Activated CD8-positive, alpha-beta memory T cell treated with anti-CD3 and anti-CD28 coated beads for 48 hours (primary cell): Measurements from ENCODE around the gene CHIA.
"Not testable (repeated sequence)": the region's sequence is repeated elsewhere in the genome, so short reads cannot be mapped to it uniquely, and the experiment has no call there.

Experiments
- DNase-seq, 3 experiments: peaks; one replicate each; pipeline ENCODE4 v3.0.0-alpha.2; 2020; ENCODE audit warnings: low read depth in 2 of 3, low spot score in 2 of 3

The CHIA gene

DNA sequence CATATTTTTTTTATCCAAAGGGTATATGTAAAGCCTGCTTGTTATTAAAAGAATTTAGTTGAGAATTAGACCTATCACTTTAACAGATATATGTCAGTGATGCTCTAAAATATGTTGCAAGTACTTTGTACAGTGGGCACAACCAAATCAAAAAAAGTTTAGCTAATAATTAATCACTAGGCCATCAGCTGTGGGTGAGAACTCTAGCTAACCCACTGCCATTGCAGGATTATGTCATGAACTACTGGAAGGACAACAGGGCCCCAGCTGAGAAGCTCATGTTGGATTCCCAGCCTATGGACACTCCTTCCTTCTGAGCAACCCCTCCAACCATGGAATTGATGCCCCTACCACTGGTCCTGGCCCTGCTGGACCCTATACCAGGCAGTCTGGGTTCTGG lies 6.8 kb upstream of the CHIA start:
- no peak for DNase-seq

DNA sequence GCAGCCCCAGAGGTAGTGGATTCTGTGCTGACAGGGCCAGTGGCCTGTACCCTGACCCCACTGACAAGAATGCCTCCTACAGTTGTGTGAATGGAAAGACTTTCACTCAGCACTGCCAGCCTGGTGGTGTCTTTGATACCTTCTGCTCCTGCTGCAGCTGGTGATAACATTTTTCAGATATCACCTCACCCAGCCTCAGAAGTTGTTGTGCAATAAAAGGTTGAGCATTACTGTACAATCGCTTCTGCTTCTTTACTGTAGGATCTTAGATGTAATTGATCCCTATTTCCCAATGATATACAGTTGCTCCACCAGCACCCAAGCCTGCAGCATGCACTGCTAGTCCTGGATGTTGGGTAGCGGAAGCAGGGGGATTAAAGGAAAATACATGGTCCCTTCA lies 4.8 kb upstream of the CHIA start:
- DNase-seq = no peak

DNA sequence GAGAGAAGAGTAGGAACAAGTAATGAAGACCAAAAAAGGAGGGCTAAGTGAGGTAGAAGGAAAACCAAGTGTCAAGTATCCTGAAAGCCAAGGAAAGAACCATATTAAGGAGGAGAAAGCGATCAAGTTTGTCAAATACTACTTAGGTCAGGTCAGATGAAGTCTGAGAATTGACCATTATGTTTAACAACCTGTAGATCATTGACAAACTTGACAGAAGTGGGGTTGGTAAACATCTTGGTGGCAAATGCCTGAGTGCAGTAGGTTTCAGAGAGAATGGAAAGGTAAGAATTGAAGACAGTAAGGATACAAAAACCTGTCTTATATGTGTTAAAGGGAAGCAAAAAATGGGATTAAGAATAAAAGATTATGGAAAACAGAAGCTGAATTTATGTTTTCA lies 3.7 kb upstream of the CHIA start:
- DNase-seq = no peak

DNA sequence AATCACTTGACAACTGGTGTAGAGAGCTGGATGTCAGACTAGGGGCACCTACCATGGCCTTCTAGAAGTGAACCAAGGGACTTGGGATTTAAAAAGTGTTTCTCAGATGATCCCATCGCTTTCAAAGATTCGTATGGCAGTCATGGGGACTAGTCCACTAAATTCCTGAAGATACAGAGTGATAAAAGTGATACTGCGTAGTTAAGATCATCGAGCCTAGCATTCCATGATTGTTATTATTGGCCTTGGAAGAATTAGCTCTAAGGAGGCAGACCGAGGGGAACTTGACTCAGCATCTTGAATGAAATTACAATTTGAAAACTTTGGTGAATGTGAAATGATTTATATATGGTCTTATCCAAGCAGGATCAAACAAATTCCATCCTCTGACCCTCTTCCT lies 1.3 kb upstream of the CHIA start:
- DNase-seq = no peak

DNA sequence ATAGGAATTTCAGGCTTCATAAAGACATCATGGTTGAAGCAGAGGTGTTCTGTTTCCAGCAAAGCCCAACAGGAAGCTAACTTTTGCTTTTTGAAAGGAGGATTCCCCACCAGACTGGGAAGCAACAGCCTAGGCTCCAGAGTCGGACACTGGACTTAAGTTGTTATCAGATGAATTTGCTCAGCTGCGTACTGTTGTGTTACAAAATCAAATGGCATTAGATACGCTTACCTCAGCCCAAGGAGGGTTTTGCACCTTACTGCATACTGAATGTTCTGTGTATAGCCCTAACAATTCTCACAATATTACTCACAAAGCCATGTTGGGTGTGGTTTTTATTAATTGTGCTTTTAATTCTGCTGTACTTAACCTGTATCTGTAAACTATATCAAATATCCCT lies 547 bp upstream of the CHIA start:
- no peak for DNase-seq

DNA sequence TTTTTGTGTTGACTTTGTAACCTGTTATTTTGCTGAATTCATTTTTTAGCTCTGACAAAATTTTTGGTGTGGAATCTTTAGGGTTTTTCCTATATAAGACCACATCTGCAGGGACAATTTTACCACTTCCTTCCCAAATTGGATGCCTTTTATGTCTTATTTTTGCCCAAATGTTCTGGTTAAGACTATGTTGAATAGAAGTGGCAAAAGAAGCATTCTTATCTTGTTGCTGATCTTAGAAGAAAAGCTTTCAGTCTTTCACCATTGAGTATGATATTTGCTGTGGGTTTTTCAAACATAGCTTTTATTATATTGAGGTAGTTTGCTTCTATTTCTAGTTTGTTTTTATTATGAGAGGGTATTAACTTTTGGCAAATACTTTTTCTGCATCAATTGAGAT lies 3.7 kb downstream of the CHIA start:
- no peak for DNase-seq

DNA sequence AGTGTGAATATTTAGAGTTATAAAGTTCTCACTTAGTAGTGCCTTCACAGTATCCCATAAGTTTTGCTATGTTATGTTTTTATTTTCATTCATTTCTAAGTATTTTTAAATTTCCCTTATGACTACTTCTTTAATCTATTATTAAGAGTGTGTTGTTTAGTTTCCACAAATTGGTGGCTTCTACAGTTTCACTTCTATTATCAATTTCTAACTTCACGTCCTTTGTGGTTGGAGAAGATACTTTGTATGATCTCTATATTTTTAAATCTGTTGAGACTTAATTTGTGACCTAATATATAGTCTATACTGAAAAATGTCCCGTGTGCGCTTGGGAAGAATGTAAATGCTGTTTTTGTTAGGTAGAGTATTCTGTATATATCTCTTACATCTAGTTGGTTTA lies 11.7 kb downstream of the CHIA start:
- DNase-seq = no peak

DNA sequence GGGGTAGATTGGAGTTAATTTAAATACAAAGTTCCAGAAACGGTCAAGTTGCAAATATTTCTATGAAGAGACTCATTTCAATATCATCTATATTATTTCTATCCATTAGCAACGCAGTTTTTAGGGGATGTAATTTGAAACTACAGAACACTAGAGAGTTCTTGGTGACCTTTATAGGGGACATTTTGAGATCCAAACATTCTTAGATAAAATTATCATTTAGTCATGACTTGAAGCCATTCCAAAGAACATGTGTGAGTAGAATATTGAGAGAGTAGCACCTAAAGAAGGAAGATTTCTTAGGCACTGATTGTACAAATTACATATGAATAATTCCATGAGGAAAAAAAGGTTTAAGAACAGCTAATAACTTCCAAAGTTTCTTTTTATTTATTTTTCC lies 19.0 kb downstream of the CHIA start:
- no peak for DNase-seq

DNA sequence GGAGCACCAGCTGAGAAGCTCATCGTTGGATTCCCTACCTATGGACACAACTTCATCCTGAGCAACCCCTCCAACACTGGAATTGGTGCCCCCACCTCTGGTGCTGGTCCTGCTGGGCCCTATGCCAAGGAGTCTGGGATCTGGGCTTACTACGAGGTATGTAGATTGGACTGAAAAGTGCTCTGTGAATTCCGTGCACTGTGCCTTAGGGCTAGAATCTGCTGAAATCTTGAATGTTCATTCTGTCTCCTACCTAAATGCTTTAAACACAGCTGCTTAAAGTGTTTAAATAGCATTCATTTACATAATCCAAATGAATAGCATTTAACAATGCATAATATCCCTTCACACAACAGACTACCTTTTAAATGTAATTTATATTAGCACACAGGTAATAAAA lies 27.9 kb downstream of the CHIA start:
- DNase-seq = no peak

DNA sequence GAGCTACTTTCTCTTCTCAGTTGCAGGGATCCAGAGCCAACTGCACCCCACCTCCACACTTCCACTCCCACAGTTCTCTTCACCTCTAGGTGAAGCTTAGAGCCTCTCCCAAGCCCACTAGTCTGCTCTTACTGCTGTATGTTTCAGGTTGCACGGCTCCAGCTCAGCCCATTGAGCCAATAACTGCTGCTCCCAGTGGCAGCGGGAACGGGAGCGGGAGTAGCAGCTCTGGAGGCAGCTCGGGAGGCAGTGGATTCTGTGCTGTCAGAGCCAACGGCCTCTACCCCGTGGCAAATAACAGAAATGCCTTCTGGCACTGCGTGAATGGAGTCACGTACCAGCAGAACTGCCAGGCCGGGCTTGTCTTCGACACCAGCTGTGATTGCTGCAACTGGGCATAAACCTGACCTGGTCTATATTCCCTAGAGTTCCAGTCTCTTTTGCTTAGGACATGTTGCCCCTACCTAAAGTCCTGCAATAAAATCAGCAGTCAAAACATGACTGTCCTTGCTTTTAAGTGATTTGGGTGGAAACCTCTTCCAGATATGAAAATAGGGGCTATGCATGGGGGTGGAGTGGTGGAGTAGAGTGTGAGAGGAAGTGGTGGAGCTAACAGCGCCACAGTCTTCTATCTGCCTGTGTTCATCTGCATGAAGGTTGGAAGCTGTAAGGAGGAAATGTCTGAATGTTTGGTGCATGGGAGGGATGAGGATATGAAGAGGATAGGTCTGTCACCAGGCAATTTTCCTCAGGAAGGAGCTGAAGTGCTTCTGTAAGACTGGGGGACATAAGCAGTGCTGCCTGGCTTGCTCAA lies 29.6 kb downstream of the CHIA start:
- no peak for DNase-seq

DNA sequence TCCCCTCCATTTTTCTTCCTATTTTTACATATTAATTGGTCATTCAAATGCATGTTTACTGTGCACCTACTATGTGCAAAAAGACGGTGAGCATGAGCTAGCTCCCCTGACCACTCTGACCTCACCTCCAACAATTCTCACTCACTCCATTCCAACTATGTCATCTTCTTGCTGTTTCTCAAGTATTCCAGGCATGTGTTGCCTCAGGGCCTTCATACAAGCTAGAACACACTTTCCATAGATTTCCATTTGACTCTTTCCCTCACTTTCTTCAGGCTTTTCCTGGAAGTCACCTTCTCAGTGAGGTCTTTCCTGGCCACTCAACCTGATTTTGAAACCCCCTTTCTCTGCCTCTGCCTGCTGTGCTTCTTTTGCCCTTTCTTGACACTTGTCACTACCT lies 32.6 kb downstream of the CHIA start:
- no peak for DNase-seq

DNA sequence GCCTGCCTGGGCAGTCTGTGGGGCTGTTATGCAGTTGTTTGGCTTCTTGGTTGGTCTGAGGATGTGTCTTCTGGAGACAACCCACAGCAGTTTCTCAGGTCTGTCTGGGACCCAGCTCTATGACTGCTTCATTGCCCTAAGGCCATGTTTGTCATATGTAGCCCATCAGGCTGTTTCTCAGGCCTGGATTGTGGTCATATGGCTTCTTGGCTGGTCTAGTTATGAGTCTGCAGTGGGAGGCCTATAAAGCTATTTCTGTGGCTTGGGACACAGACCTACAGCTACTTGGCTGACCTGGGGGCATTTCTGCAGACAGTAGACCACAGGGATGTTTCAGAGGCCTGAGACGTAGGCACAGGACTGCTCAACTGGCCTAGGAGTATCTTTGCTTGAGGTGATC lies 41.5 kb downstream of the CHIA start:
- no peak for DNase-seq

DNA sequence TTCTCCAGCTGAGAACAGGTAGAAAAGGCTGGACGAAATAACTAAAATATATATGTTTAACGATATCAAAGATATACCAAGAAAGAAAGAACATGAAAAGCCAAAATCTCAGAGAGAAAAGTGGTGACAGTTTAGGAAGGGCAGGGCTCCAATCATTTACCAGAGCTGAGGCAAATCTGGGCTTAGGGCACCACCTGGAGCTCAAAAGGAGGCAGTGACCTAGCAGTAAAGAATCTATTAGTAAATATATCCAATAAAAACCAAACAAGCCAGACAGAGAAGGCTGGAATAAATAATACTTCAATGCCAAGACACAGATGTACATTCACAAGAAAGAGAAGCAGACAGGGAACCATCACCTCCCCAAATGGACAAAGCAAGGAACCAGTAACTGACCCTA lies 43.5 kb downstream of the CHIA start:
- no peak for DNase-seq

DNA sequence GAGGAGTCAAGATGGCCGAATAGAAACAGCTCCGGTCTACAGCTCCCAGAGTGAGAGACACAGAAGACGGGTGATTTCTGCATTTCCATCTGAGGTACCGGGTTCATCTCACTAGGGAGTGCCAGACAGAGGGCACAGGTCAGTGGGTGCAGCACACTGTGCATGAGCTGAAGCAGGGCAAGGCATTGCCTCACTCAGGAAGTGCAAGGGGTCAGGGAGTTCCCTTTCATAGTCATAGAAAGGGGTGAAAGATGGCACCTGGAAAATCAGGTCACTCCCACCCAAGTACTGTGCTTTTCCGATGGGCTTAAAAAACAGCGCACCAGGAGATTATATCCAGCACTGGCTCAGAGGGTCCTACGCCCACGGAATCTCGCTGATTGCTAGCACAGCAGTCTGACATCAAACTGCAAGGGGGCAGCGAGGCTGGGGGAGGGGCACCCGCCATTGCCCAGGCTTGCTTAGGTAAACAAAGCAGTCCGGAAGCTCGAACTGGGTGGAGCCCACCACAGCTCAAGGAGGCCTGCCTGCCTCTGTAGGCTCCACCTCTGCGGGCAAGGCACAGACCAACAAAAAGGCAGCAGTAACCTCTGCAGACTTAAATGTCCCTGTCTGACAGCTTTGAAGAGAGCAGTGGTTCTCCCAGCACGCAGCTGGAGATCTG lies 44.7 kb downstream of the CHIA start:
- DNase-seq = not testable (repeated sequence)

DNA sequence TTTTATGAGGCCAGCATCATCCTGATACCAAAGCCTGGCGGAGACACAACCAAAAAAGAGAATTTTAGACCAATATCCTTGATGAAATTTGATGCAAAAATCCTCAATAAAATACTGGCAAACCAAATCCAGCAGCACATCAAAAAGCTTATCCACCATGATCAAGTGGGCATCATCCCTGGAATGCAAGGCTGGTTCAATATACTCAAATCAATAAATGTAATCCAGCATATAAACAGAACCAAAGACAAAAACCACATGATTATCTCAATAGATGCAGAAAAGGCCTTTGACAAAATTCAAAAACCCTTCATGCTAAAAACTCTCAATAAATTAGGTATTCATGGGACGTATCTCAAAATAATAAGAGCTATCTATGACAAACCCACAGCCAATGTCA lies 48.2 kb downstream of the CHIA start:
- not testable (repeated sequence) for DNase-seq

DNA sequence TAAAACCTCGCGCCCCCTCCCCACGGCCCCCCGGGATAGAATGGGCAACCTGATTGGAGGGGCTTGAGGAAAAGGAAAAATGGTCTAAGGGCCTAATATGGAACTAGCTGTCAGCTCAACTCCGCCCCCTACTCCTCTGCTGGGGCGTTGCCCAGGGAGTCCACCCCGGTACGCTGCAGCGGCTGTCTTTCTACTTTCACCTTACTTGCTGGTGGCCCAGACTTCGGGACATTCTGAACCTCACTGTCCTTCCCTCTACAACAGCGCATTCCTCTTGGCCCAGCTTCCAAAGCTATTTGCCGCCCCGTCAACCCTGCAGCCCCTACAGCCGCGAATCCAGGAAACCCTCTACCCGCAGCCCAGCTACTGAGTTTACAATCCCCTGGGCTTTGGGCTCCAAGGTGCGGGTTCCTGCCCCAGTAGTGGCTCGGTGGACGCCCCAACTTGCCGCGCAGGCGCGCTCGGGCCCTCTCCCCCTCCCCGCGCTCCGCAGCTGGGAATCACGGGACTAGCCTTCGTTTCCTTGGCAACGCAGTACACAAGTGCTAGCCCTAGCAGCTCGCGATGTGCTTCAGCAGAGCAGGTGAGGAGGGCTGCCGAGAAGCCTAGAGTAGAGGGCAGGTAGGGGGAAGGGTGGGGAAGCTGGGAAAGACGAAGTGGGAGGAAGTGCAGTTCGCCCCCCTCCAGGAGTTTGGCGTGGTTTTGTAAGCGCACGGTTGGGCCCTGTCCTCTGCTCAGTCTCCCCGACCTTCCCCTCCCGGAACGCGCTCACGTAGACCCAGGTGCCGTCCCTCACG lies 55.6 kb downstream of the CHIA start:
- DNase-seq = peak; percentile 39 to 52 (median 49)

DNA sequence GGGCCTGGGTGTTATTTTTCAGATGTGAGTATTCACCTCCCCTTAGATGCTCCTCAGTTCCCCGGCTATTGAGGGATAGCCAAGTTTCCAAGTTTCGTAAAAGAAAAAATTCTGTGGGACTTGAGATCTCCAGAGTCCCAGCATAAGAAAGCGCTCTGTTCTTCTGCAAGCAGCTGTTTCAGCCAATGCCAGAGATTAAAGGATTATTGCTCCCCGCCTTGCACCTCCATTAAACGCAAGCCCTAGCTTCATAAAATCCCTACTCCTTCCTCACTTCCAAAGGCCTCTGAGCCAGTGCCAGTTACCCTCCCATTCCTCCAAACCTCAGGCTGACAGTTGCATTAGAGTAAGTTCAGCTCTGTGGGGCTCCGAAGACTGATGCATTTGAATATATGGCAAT lies 56.4 kb downstream of the CHIA start:
- no peak for DNase-seq

DNA sequence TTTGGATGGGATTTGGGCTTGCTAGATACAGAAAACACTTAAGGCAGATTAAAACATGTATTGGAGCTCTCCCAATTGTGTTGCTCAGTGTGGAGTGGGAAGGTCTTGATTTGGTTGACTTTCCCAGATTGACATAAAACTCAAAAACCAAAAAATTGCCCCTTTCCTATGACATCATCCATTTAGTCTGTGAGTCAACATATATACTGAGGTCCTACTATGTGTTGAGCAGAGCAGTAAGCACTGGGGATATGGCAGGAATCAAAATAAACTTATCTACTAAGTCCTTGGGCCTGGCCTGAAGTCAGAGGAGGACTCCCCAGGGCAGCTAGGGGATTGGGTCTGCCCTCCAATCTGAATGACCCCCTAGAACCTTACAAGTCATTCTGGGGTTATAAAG lies 61.0 kb downstream of the CHIA start:
- no peak for DNase-seq

DNA sequence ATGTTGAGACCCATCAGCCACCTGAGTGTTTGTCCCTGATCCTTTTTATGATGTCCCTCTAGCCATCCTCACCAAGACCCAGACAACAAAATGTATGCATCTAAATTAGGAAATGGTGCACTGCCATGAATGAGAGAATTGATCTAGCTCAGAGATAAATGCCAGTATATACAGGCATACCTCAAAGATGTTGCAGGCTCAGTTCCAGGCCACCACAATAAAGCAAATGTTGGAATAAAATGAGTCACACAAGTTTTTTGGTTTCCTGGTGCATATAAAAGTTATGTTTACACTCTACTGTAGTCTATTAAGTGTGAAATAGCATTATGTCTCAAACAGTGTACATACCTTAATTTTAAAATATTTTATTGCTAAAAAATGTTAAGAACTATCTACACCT lies 63.9 kb downstream of the CHIA start:
- DNase-seq = no peak

DNA sequence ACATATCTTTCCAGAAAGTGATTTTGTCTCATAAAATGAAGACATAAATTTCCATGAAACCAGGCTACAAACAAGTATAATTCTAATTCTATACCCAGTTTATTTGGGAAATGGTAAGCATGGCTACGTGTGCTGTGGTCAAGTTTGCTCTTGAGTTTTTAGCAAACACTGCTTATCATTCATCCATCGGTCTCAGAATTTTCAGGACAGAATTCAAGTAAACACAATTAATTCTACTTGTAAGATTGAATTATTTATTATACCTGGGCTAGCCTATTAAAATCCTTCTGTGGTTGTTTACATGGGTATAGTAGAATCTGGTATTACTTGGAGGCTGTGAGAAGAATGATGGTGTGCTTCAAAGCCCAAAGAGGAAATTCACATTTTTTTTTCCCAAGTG lies 68.3 kb downstream of the CHIA start:
- no peak for DNase-seq

DNA sequence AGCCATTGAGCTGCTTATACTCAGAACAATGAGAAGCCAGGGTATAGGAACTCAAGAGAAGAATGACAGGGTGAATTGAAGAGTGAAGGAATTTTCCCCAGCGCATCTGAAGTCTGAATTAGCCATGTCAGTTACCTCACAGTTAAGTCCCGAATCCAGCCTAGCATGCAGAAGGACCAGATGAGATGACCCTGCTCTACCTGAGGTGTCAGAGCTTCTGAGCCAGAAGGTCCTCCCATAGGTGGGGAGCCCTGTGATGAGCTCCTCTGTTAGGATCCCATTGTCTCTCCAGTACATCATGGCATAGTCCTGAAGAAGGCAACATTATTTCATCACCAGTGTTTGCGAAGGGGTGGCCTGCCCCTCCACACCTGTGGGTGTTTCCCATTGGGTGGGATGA lies 68.7 kb downstream of the CHIA start:
- DNase-seq = no peak

DNA sequence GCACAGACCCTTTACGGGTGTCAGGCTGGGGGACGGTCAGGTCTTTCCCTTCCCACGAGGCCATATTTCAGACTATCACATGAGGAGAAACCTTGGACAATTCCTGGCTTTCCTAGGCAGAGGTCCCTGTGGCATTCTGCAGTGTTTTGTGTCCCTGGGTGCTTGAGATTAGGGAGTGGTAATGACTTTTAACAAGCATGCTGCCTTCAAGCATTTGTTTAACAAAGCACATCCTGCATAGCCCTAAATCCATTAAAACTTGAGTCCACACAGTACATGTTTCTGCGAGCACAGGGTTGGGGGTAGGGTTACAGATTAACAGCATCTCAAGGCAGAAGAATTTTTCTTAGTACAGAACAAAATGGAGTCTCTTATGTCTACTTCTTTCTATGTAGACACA lies 69.6 kb downstream of the CHIA start:
- not testable (repeated sequence) for DNase-seq
